ENCODE data around the gene ITPR2.
"Not testable (repeated sequence)": the region's sequence is repeated elsewhere in the genome, so short reads cannot be mapped to it uniquely, and the experiment has no call there.

ITPR2 gene

DNA sequence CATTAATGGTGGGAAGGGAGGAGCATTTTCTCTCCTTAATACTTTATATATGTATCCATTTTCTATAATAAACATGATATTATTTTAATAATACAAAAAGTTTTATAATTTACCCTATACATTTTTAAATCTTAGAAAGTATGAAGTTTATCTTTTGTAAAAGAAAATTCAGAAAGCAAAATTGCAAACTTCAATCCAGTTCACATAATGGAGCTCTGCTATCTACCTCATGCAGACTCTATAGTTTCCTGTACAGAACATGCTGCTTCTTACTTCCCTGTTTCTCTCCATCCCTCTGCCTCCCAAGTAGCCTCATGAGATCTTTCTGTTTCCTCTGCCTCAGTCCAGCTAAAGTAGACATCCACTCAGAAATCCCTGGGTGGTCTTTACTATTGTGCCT lies 402.4 kb downstream of the ITPR2 start:
- DNase-seq = not testable (repeated sequence)

- DNase-seq = no peak
These were observed 403.8 kb downstream of the ITPR2 start for GRCh38 chr12:26429070-26429691.

DNA sequence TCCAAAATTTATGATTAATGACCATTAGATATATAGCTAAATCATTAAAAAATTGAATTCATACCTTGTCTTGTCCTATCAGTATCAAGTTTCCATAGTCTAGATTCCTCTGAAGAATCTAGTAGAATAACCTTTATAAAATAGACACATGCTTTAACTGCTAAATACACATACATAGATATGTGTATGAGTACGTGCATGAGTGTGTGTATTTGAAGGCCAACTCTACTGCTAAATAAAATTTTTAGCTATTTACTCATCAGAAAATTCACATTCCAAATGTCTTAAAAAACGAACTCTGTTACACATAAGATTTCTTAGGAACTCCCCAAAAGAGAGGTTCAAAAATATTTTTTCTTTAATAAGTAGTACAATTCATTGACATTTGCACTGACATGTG lies 404.6 kb downstream of the ITPR2 start:
- DNase-seq = no peak

- no peak for DNase-seq
These were observed 406.3 kb downstream of the ITPR2 start for GRCh38 chr12:26426652-26427051.

DNA sequence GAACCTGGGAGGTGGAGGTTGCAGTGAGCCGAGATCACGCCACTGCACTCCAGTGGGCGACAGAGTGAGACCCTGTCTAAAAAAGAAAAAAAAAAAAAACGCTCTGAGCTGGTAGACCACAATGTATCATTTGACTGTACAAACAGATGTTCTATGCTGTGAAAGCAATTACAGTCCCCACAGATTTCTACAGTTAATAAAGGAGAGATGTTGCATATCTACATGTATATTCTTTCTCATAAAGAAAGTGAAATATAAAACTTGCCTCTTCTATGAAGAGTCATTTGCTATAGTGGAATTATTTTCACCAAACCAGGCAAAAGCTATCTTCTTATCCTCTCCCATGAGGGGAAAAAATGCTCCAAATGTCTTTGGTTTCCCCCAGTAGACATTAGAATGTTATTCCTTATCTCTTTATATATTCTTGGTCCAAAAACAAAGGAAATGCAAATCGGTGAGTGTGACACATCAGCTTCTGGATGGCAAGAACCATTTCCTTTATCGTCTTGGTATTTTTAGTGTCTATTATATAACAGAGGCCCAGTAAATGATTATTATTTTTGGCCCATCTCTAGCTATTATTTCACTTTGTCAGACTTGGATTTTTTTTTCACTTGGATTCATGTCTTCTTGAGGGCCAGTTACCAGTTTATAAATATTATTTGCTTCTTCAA lies 407.3 kb downstream of the ITPR2 start:
- DNase-seq = no peak

GRCh38 chr12:26422839-26423398 lies 410.1 kb downstream of the ITPR2 start:
- DNase-seq = no peak

- DNase-seq = no peak
These were observed 416.4 kb downstream of the ITPR2 start for GRCh38 chr12:26416550-26416949.

DNA sequence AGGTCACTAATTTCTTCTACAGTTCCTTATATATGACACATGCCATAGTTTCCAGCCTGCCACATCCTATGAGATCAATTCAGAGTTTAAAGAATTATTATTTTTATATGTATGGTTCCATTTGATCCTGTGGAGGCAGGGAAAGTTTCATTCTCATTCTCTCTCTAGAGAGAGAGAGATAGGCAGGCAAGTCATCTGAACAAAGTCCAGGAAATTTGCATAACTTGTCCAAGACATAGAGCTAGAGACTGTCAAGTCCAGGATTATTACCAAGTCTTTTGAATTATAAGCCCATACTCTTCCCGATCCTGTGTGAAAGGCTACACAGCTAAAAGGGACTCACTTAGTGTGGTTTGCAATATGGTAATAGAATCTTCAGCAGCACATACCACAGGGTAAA lies 422.3 kb downstream of the ITPR2 start:
- DNase-seq = no peak

DNA sequence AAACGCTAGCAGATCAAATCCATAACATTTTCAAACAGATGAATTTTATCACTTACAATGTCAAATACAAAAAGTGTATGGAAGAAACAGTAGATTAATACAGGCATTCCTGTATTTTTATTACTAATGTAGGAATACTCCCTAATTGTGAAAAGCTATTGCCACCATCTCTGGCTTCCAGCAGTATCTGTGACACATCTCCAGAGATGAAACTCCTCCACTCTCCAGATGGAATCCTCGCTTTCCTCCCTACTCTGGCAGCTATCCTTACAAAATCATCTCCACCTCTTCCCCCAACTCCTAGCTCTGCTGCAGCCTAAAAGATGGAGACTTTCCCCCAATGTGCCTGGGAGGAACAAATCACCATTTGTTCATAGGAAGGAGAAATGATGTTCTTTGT lies 426.2 kb downstream of the ITPR2 start:
- DNase-seq = no peak

DNA sequence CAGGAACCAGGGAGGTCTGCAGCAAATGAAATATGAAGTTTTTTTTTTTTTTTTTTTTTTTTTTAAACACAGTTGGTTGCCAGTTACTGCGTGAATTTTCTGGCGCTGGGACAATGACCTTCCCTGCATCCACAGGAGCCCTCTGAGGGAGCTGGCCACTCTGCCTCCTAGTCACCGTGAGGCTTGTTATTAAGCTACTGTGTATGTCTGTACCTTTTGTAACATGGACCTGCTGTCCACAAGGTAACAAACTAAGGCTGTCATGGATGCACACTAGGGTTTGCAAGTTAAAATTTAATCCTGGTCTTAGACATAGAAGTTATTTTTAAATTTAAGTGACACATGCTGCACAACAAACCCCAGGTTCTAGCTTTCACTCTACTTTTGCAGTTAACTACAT lies 426.6 kb downstream of the ITPR2 start:
- no peak for DNase-seq

- DNase-seq = no peak
These were observed 429.4 kb downstream of the ITPR2 start for GRCh38 chr12:26403601-26404000.

DNA sequence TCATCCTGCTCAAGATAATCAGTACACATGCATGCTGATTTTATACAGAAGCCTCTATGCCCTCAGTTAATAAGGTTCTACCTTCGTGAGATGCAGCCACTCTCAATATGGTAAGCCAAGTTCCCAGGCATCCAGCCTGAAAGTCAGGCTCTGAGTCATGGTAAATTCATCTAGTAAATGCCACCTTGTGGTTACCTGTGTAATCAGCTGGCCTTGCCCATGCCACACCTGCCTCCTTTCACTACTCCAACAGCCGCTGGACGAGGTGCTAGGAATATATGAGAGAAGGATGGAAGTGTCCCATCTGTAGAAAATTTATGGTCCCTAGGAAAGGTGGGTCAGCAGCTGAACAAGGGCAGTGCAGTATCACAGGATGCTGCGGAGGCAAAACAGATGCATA lies 430.3 kb downstream of the ITPR2 start:
- no peak for DNase-seq

DNA sequence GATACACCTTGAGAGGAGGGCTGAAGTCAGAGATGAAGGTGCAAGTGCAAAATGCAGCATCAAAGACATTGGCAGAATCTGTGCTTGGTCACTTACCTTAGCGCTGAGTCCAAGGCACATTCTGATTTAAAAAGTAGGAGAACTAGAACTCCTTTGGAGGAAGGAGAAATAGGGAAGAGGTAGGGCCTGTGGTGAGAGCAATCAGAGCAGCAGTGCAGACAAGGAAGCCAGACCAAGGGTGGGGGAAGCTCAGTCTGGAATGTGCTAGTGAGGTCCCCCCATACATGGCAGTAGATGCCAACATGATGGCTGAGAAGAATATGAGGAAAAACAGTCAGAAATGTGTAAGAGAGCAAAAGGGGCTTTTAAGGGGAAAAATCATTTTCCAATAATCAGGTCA lies 431.1 kb downstream of the ITPR2 start:
- no peak for DNase-seq

GRCh38 chr12:26400627-26401026 lies 432.4 kb downstream of the ITPR2 start:
- no peak for DNase-seq

DNA sequence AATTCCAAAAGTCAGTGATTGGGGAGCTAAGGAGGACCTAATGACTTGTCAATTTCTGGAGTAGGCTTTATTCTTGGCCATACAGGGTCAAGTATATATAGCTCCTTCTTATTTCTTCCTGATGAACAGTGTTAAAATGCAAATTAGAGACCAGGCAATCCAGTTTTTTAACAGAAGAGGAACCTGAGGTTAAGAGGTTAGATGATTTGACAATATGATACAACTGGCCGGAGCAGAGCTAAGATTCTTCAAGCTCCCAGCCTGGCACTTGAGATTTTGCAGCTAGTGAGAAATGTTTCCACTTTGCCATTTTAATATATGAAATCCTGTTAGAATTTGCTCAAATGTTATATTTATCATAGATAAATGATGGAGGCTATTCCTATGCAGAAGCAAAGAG lies 433.6 kb downstream of the ITPR2 start:
- DNase-seq = no peak

- DNase-seq = no peak
These were observed 436.6 kb downstream of the ITPR2 start for GRCh38 chr12:26396402-26396801.

- DNase-seq = no peak
These were observed 443.7 kb downstream of the ITPR2 start for GRCh38 chr12:26389343-26389742.

GRCh38 chr12:26384536-26384935 lies 448.5 kb downstream of the ITPR2 start:
- DNase-seq = no peak

- DNase-seq = no peak
These were observed 450.0 kb downstream of the ITPR2 start for GRCh38 chr12:26383041-26383440.

GRCh38 chr12:26380897-26381296 lies 452.1 kb downstream of the ITPR2 start:
- DNase-seq = no peak

DNA sequence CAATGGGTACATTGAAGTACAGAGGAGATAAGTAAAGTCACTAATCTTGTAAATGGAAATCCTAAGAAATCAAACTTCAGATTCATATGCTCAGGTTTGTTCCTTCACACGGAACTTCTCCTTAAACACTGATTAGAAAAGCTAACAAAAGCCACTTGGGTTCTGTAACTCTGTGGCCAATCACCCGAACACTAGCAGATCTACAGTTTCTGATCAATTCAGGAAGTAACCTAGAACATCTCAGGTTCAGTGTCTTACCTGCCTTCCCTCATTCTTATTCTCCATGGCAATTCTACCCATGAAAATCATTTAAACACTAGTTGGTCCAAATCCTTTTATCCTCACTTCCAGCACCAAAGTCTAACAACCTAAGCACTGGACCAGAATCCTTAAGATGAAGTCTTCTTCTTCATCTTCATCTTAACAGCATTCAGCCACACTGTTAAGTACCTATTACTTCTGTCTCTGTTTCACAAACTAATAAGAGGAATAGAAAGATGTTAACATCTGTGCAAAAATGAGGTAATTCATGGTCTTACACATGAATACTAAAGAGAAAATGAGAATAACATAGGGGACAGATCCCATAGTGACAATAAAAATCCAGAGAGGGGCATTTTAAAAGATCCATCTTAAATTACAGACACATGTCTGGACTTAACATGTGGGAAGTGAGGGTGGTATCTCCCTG lies 453.1 kb downstream of the ITPR2 start:
- no peak for DNase-seq

GRCh38 chr12:26378711-26379110 lies 454.3 kb downstream of the ITPR2 start:
- no peak for DNase-seq

DNA sequence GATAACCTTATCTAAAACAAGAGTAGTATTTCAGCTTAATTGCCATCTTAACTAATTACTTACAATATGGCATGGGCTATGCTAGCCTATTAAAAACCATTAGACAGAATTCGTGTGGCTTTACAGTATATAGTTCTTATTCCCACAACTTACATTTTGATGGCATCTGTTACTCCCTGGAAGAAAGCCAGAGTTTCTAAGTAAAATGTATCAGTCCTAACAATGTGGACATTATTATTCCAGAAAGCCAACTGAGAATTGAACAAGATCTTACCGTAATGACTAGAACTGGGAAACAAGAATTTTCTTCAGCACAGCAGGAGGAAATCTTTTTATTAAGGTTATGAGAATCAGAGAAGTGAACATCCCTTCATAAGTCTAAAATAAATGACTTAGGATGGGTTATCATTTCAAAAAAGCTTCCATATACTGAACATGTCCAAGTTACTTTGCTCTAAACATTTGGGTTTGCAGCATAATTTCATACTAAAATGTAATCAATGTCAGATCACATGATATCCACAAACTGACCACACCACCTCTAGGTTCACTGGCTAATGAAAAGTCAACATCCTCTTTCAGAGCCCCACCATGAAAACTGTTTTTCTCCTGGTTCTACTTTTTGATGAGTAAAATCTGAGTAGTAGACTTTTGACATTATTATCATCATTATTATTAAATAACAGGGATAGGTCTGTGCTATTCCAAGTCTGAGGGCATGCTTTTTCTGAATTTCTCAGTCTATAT lies 457.9 kb downstream of the ITPR2 start:
- DNase-seq = no peak

All from left hindlimb (tissue), 1 donor.